Suprapubic skin (tissue), 4 donors: Measurements from ENCODE around the gene TMEM178B. TPM values are rescaled to one million over a fixed set of nuclear protein-coding genes. Genes with fewer than 3 reads are reported as not detected.

Experiments used
- DNase-seq, 2 donors: peaks; one replicate each; pipeline ENCODE4 v3.0.0-alpha.2; 2019; ENCODE audit warnings: low spot score in 2 of 2
- H3K27ac ChIP-seq: fragments of 200-600 bp; sonication (generic); one replicate; pipeline ENCODE4 v1.5.1; 2019
- H3K27me3 ChIP-seq: fragments of 200-600 bp; sonication (generic); one replicate; pipeline ENCODE4 v1.5.1; 2019
- H3K36me3 ChIP-seq: fragments of 200-600 bp; sonication (generic); one replicate; pipeline ENCODE4 v1.5.1; 2019
- H3K4me1 ChIP-seq: fragments of 200-600 bp; sonication (generic); one replicate; pipeline ENCODE4 v1.5.1; 2019
- H3K4me3 ChIP-seq: fragments of 200-600 bp; sonication (generic); one replicate; pipeline ENCODE4 v1.5.1; 2019; ENCODE audit warnings: mild to moderate bottlenecking
- H3K9me3 ChIP-seq: fragments of 200-600 bp; sonication (generic); one replicate; pipeline ENCODE4 v1.5.1; 2019
- CTCF ChIP-seq, 2 donors: fragments of 200-600 bp in 1 of 2; fragments of 450-650 bp in 1 of 2; sonication (generic) in 1 of 2; IDR thresholded peaks; one replicate each; pipeline ENCODE4 v1.5.1; 2016 to 2019; ENCODE audit warnings: antibody characterized with exemption in 2 of 2, mild to moderate bottlenecking in 1 of 2, moderate library complexity in 1 of 2
- EP300 ChIP-seq: sonication (generic); formaldehyde crosslinking; IDR thresholded peaks from one replicate; pipeline ENCODE4 v1.6.1; 2017; ENCODE audit warnings: antibody characterized with exemption
- POLR2A ChIP-seq, 2 donors: fragments of 450-650 bp; IDR thresholded peaks; one replicate each; pipeline ENCODE4 v1.6.1; 2017; ENCODE audit warnings: antibody characterized with exemption in 2 of 2, mild to moderate bottlenecking in 2 of 2, moderate library complexity in 2 of 2
- POLR2AphosphoS5 ChIP-seq, 3 donors: sonication (generic); formaldehyde crosslinking; IDR thresholded peaks; one replicate each; pipeline ENCODE4 v1.6.1; 2017; ENCODE audit warnings: antibody characterized with exemption in 3 of 3
- WGBS: methylation state at CpG from one replicate; pipeline ENCODE4 v1.1.5; 2018; 5-methylcytosine and 5-hydroxymethylcytosine counted together
- total RNA-seq, 4 donors: library from RNA; depleted of rRNA; stranded (reverse); fragments of >200 nt; gene quantifications; one replicate each; pipeline ENCODE4 v1.1.0, GENCODE V29; 2016

The TMEM178B gene
- total RNA-seq, 4 donors from 2014 or later: 0.34 to 1.6 (median 0.72) TPM

DNA sequence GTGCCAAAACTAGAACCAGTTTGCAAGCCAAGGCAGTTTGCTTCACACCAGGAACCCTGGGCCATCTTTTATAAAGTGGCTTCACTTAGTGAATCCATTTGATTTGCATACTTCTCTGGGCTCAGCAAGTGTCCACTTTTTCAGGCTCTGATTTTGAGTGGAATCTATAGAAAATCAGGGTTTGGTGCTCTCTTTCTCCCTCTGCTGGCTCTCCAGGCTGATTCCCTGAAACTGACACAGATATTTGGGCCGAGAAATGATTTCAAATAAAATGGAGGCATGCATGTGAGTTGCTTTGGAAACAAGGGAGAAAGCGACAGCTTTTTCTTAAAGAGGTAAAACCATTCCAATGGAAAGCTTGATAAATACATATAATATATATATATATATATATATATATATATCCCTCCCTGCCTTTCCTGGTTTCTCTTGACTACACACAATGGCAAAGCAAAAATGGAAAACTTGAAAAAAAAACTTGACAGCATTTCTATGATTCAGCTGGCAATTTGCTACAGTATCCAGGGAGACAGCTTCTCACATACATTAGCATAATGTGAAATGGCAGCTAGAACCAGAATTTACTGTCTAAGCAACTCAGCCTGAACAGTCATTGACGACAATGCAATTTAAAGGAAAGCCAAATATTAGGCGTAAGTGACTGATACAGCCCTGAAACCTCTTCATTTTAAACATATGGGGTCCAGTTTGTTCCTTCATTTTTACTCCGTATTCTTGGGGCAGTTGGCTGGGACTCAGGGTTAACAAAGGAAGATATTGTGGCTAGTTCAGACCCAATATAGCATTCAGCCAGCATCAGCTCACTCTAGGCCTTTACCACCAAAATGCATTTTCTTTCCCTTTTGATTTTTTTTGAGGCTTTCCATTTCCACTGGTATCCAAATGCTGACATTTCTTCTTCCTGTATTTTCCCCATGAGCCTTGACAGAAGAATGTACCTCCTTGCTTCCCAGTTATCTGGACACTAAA, 188.5 kb downstream of the TMEM178B start:
- Histone ChIP-seq H3K36me3 (no peaks in the 10 kb centered on the region), H3K27me3 (no peaks in the 10 kb centered on the region), H3K27ac (no peak overlapping the region), H3K9me3 (peaks cover 4% of the 10 kb centered on the region), H3K4me1 (no peaks in the 10 kb centered on the region), H3K4me3 (no peak overlapping the region)
- TF ChIP-seq EP300 (no peak), CTCF (IDR thresholded peaks at IDR 0.05) (no peak), POLR2AphosphoS5 (IDR thresholded peaks at IDR 0.05) (no peak), POLR2A (IDR thresholded peaks at IDR 0.05) (no peak)
- DNase-seq: no peak
- WGBS: 69% methylated on average over 5 of the region's 5 CpGs

GRCh38 chr7:141263508-141263907, 189.6 kb downstream of the TMEM178B start:
- Histone ChIP-seq H3K9me3 (peaks cover 4% of the 10 kb centered on the region), H3K4me3 (no peak overlapping the region), H3K27me3 (no peaks in the 10 kb centered on the region), H3K36me3 (no peaks in the 10 kb centered on the region), H3K27ac (no peak overlapping the region), H3K4me1 (no peaks in the 10 kb centered on the region)
- WGBS: 72% methylated on average over 2 of the region's 2 CpGs
- no peak for DNase-seq
- TF ChIP-seq POLR2AphosphoS5 (IDR thresholded peaks at IDR 0.05): no peak
- TF ChIP-seq POLR2A (IDR thresholded peaks at IDR 0.05): no peak
- no peak for TF ChIP-seq CTCF (IDR thresholded peaks at IDR 0.05)
- no peak for TF ChIP-seq EP300

- Histone ChIP-seq H3K36me3 (no peaks in the 10 kb centered on the region), H3K9me3 (peaks cover under 1% of the 10 kb centered on the region), H3K27me3 (no peaks in the 10 kb centered on the region), H3K4me1 (no peaks in the 10 kb centered on the region), H3K27ac (no peak overlapping the region), H3K4me3 (no peak overlapping the region)
- no peak for DNase-seq
- 60% methylated on average over 2 of the region's 2 CpGs for WGBS
- TF ChIP-seq POLR2AphosphoS5 (IDR thresholded peaks at IDR 0.05) (no peak), CTCF (IDR thresholded peaks at IDR 0.05) (no peak), POLR2A (IDR thresholded peaks at IDR 0.05) (no peak), EP300 (no peak)
These were observed 190.1 kb downstream of the TMEM178B start for GRCh38 chr7:141263983-141264382.

DNA sequence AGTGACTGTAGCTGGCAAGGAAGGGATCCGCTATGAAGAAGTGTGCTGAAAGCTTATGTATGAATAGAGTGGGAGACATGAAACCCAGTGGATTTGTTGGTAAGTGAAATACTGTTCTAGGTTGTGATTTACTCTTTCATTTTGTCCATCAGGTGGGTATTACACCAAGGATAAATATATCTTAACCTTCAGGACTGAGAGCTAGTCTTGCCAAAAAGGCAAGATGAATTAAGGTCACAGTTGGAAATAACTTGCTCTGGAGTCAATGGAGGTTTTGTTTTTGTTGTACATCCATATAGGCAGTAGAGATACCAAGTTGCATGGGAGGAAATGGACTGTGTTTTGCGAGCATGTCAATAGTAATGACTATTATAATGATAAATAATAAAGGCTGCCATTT, 190.6 kb downstream of the TMEM178B start:
- no peak overlapping the region for H3K4me3 ChIP-seq
- no peak for DNase-seq
- no peaks in the 10 kb centered on the region for H3K36me3 ChIP-seq
- WGBS: 89% methylated on average over 2 of the region's 2 CpGs
- H3K4me1 ChIP-seq: no peaks in the 10 kb centered on the region
- H3K9me3 ChIP-seq: no peaks in the 10 kb centered on the region
- no peaks in the 10 kb centered on the region for H3K27me3 ChIP-seq
- no peak overlapping the region for H3K27ac ChIP-seq
- TF ChIP-seq CTCF (IDR thresholded peaks at IDR 0.05) (no peak), POLR2AphosphoS5 (IDR thresholded peaks at IDR 0.05) (no peak), POLR2A (IDR thresholded peaks at IDR 0.05) (no peak), EP300 (no peak)

DNA sequence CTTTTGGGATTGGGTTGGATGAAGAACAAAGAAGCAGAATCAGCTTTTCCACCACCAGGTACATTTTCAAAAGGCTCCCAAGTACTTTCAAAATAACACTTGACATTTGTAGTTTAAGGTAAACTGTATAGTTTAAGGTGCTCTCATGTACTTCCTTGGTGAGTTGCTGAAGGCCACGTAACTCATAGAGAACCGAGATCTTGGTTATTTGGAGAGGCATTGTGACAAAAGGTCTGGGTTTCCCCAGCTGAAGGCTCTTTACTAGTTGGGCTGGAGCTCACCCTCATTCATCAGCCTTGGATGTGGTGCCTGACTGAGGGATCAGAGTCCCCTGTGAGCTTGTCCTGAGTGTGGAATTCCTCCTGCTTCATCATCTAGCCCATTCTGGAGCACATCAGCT, 191.8 kb downstream of the TMEM178B start:
- no peak for DNase-seq
- H3K4me3 ChIP-seq: no peak overlapping the region
- no peaks in the 10 kb centered on the region for H3K36me3 ChIP-seq
- no peaks in the 10 kb centered on the region for H3K4me1 ChIP-seq
- TF ChIP-seq POLR2A (IDR thresholded peaks at IDR 0.05) (no peak), EP300 (no peak), CTCF (IDR thresholded peaks at IDR 0.05) (no peak), POLR2AphosphoS5 (IDR thresholded peaks at IDR 0.05) (no peak)
- 79% methylated on average over 2 of the region's 2 CpGs for WGBS
- H3K27ac ChIP-seq: no peak overlapping the region
- no peaks in the 10 kb centered on the region for H3K9me3 ChIP-seq
- no peaks in the 10 kb centered on the region for H3K27me3 ChIP-seq
